Erythroblast (primary cell): Measurements from ENCODE around the gene PDE9A.

Experiments used
- GATA1 ChIP-seq: IDR thresholded peaks from 2 replicates; pipeline ENCODE4 v1.6.1; 2011; ENCODE audit warnings: low read depth, mild to moderate bottlenecking, control low read depth, low read length, moderate library complexity
- POLR2A ChIP-seq: IDR thresholded peaks from 2 replicates; pipeline ENCODE4 v1.6.1; 2011; ENCODE audit warnings: mild to moderate bottlenecking, low read length

DNA sequence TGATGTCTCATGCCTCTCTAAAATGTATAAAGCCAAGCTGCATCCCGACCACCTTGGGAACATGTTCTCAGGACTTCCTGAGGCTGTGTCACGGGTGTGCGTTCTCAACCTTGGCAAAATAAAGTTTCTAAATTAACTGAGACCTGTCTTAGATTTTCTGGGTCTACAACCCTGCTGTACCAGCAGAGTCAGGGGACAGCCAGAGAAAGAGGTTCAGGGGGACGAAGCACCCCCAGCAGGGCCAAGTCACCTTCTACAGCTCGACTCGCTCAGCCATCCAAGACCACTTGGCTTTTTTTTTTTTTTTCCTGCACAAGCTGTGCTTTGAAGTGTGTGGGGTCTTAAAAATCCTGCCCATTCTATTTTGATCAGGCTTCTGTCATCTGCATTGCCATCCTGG, 28.5 kb upstream of the PDE9A start:
- TF ChIP-seq POLR2A (no peak), GATA1 (no peak)
